Fibroblast of skin of right biceps (primary cell): ENCODE results near the gene MYL2.
"Not testable (repeated sequence)": the region's sequence is repeated elsewhere in the genome, so short reads cannot be mapped to it uniquely, and the experiment has no call there.

Experiments used
- DNase-seq: peaks from one replicate; pipeline ENCODE4 v3.0.0-alpha.2; 2013

Gene MYL2

DNA sequence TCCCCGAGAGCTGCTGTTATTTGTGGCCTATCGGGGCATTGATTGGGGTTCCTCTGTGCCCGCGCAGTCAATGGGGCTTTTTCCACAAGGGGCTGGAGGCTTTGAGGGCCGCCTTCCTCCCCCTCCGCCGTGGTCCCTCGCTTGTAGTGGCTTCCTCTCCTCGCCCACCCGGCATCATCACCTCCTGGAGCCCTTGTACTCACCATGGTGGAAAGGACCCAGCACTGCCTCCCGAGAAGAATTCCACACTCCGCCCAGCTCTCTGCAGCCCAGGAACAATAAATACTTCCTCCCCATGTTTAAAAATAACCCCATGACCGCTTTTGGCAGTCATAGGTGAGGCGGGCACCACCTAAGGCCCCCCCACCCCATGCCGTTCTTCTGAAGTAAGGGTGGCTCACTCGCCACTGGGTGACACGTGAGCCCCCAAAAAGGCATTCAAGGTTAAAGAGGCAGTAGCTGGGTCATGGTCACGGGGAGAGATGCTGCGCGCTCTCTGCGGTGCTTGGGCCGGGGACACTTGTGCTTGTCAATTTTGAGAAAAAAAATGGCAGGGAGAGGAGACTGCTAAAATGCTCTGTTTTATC, at the start of gene MYL2:
MYL2 (minus strand) TSS at position 256 of the 587 bp plus-strand sequence; CDS start at position 206, 50 bp downstream.
- DNase-seq: no peak

DNA sequence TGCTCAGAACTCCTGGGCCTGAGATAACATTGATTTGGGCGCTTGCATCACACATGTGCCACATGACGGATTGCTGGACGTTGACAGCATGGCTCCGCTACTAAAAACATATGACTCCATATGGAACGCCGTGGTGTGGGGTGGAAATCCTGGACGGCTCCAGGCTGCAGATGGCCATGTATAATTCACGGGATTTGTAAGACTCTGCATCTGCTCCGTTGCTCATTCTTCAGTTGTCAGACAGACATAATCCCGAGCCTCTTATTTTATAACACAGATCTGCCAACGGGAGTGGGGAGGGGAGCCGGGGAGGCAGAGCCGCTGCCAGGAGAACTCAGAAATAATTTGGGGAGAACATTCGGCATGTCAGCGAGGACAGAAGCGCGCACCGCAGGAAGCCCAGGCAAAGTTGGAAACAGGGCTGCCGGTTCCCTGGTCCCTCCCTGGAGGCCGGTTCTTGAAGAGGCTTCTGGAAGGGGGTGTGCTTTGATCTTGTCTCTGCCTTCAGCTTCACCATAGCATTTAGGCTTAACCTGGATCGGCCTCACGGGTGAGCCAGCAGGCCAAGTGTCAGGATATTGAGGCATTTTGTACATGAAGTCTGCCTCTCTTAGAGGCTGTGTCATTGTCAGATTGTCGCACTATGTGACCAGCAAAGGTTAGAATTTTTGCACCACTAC, 45.8 kb upstream of the MYL2 start:
- no peak for DNase-seq

- no peak for DNase-seq
These were observed 45.2 kb upstream of the MYL2 start for GRCh38 chr12:110965574-110965973.

- no peak for DNase-seq
These were observed 40.4 kb upstream of the MYL2 start for GRCh38 chr12:110960795-110961194.

GRCh38 chr12:110957652-110958051, 37.3 kb upstream of the MYL2 start:
- no peak for DNase-seq

GRCh38 chr12:110957159-110957558, 36.8 kb upstream of the MYL2 start:
- no peak for DNase-seq

DNA sequence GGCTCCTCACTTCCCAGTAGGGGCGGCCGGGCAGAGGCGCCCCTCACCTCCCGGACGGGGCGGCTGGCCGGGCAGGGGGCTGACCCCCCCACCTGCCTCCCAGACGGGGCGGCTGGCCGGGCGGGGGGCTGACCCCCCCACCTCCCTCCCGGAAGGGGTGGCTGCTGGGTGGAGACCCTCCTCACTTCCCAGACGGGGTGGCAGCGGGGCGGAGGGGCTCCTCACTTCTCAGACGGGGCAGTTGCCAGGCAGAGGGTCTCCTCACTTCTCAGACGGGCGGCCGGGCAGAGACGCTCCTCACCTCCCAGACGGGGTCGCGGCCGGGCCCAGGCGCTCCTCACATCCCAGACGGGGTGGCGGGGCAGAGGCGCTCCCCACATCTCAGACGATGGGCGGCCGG, 30.5 kb upstream of the MYL2 start:
- DNase-seq: not testable (repeated sequence)

DNA sequence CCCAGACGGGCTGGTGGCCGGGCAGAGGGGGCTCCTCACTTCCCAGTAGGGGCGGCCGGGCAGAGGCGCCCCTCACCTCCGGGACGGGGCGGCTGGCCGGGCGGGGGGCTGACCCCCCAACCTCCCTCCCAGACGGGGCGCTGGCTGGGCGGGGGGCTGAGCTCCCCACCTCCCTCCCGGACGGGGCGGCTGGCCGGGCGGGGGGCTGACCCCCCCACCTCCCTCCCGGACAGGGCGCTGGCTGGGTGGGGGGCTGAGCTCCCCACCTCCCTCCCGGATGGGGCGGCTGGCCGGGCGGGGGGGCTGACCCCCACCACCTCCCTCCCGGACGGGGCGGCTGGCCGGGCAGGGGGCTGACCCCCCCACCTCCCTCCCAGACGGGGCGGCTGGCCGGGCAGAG, 30.1 kb upstream of the MYL2 start:
- DNase-seq: not testable (repeated sequence)

DNA sequence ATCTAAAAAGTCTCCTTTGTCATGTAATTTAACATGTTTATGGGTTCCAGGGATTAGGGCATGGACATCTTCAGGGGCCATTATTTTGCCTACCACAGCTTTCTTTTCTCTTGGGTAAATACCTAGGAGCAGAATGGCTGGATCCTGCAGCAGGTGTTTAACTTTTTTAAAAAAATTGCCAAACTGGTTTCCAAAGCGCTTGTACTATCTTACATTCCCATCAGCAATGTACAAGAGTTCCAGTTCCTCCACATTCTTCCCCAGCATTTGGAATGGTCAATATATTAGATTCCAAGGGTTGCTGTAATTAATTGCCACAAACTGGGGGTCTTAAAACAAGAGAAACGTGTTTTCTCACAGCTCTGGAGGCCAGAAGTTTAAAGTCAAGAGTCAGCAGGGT, 27.7 kb upstream of the MYL2 start:
- DNase-seq: no peak

DNA sequence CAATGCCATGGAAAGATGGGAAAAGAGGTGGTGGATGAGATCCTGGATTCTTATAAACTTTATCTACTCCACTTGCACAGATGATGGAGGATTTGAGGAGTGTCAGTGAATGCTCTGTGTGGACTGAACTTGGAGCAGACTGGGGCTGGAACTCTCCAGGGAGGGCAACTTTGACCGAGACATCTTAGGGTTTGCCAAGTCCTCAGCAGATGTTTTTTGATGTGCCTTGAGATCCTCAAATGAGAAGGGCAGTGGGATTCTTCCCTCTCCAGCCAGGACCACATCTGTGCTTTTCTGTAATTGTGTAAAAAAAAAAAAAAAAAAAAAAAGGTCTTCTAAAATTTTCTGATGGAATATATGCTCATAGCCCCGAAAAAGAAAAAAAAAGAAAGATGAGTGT, 23.0 kb upstream of the MYL2 start:
- DNase-seq: no peak

GRCh38 chr12:110941391-110941790, 21.0 kb upstream of the MYL2 start:
- no peak for DNase-seq

DNA sequence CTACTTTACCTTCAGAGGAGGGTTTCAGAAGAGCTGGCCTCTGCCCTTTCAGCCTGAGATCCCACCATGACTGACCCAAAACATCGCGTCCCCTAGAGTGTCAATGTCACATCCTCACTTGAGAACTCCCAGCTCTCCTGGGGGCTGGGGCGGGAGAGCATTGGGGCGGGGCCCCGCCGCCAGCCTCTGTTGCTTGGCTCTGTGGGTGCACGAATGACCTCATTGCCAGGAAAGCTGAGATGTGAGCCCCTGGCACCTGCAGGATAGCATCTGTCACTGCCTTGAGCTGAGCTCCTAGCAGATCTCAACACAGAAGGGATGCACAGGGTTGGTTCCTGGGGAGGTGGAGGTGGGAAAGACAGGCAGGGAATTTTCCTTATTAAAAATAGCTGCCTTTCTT, 20.6 kb upstream of the MYL2 start:
- no peak for DNase-seq

GRCh38 chr12:110940296-110940695, 19.9 kb upstream of the MYL2 start:
- no peak for DNase-seq

DNA sequence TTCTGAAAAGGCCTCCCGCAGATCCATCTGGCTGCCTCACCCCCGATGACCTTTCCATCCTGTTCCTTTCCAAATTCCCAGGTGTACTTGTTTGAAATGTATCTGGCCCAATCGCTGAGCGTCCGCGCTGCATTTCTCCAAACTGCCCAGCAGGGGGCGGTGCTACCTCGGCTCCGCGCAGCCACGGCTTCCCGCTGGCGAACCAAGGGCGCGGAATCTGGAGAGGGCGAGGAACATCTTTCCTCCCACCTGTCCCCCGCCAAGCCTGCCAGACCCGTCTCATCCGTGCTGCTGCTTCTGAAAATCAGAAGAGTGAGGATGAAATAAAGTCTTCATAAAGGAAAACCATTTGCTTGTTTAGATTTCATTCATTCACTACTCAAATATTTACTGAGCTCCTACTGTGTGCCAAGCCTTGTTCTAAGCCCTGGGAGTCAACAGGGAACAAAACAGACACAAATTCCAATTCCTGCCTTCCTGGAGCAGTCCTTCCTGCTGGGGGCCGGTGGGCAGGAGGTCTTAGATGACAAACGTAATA, 16.8 kb upstream of the MYL2 start:
- DNase-seq: peak; percentile 32

- DNase-seq: no peak
These were observed 16.2 kb upstream of the MYL2 start for GRCh38 chr12:110936367-110937103.

DNA sequence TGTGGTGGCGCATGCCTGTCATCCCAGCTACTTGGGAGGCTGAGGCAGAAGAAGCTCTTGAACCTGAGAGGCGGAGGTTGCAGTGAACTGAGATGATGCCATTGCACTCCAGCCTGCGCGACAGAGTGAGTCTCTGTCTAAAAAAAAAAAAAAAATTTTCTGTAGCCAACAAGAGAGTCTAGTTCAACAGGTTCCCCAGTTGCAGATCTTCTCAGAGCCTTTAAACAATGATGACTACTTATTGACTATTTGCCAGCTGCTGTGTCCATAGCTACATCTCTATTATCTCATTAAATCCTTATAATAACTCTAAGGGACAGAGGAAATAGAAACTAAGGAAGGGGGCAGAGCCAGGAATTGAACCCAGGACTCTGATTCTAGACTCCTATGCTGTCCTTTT, 15.2 kb upstream of the MYL2 start:
- no peak for DNase-seq

DNA sequence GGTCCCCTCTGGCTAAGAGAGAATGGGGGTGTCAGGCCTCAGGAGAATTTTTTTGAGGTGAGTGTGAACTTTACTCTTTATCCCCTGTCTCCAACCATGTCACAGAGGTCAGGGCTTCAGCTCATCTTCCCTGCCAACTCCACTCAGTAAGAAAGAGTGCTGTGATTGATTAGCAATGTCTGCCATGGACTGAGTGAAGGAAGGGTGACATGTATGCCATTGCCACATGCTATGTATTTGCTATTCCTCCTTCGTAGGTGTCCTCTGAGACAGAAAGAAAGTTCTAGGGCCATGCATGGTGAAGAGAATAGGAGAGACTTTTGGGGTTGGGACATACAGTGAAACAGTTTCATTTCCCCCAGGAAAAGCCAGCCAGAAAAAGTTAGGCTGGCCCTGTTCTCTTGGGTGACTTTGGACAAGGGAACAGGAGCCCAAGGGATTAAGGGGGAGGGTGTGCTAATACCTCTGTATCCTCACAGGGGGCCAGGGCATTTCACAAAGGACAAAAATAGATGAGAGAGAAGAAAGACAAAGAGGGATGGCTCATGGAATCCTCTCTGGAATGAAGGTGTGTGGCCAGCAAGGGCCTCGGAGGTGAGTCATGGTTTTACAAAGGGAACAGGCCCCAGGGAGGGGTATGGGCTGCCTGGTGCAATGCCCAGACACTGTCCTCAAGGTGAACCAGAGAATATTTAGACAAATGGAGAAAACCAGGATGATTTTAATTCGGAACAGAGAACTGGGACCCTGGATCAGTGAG, 13.9 kb upstream of the MYL2 start:
- peak; percentile 31 for DNase-seq

GRCh38 chr12:110933326-110933974, 13.1 kb upstream of the MYL2 start:
- DNase-seq: no peak

GRCh38 chr12:110932046-110932445, 11.7 kb upstream of the MYL2 start:
- no peak for DNase-seq

GRCh38 chr12:110931315-110931728, 10.9 kb upstream of the MYL2 start:
- no peak for DNase-seq

- no peak for DNase-seq
These were observed 10.3 kb upstream of the MYL2 start for GRCh38 chr12:110930348-110931314.
